ENCODE measurements around the gene B3GALT4. TPM values are rescaled to one million over a fixed set of nuclear protein-coding genes. Genes with fewer than 3 reads are reported as not detected.
"Not testable (repeated sequence)": the region's sequence is repeated elsewhere in the genome, so short reads cannot be mapped to it uniquely, and the experiment has no call there.

The B3GALT4 gene
- total and polyA plus RNA-seq, 2 experiments from 2014 or later = 11.0 to 15.5 TPM

GRCh38 chr6:33272275-33273128, 4.4 kb upstream of the B3GALT4 start:
- H3K36me3 ChIP-seq = peaks cover 40% of the 10 kb centered on the region
- peak overlapping the region; percentile 84 for H3K4me3 ChIP-seq
- H3K27ac ChIP-seq = peak overlapping the region; percentile 99
- no peaks in the 10 kb centered on the region for H3K27me3 ChIP-seq
- H3K9me3 ChIP-seq (ENCODE audit: low read depth) = no peaks in the 10 kb centered on the region
- peaks cover 10% of the 10 kb centered on the region for H3K4me1 ChIP-seq (ENCODE audit: low read depth)
- no peak for DNase-seq (ENCODE audit: low read depth in 1 of 2, low spot score in 1 of 2)
- TF ChIP-seq CTCF (IDR thresholded peaks at IDR 0.05; ENCODE audit: low read depth, low read length) = no peak

- Histone ChIP-seq H3K4me3 (peak overlapping the region; percentile 84), H3K9me3 (ENCODE audit: low read depth) (no peaks in the 10 kb centered on the region), H3K36me3 (peaks cover 34% of the 10 kb centered on the region), H3K27me3 (no peaks in the 10 kb centered on the region), H3K4me1 (ENCODE audit: low read depth) (peaks cover 10% of the 10 kb centered on the region), H3K27ac (peak overlapping the region; percentile 16)
- TF ChIP-seq CTCF (IDR thresholded peaks at IDR 0.05; ENCODE audit: low read depth, low read length) = no peak
- DNase-seq (ENCODE audit: low read depth in 1 of 2, low spot score in 1 of 2) = no peak
Observed at GRCh38 chr6:33273129-33273923, 3.6 kb upstream of the B3GALT4 start.

GRCh38 chr6:33273924-33274902, 2.7 kb upstream of the B3GALT4 start:
- H3K9me3 ChIP-seq (ENCODE audit: low read depth) = no peaks in the 10 kb centered on the region
- H3K36me3 ChIP-seq = peaks cover 27% of the 10 kb centered on the region
- H3K4me1 ChIP-seq (ENCODE audit: low read depth) = peaks cover 10% of the 10 kb centered on the region
- DNase-seq (ENCODE audit: low read depth in 1 of 2, low spot score in 1 of 2) = no peak
- H3K4me3 ChIP-seq = no peak overlapping the region
- peak overlapping the region; percentile 8 for H3K27ac ChIP-seq
- no peaks in the 10 kb centered on the region for H3K27me3 ChIP-seq
- TF ChIP-seq CTCF (IDR thresholded peaks at IDR 0.05; ENCODE audit: low read depth, low read length) = no peak

GRCh38 chr6:33275795-33276580, 935 bp upstream of the B3GALT4 start:
- H3K27ac ChIP-seq; H3K4me3 ChIP-seq; H3K4me1 ChIP-seq (ENCODE audit: low read depth); DNase-seq (ENCODE audit: low read depth in 1 of 2, low spot score in 1 of 2); H3K27me3 ChIP-seq; H3K9me3 ChIP-seq (ENCODE audit: low read depth): not testable (repeated sequence)
- peaks cover 27% of the 10 kb centered on the region for H3K36me3 ChIP-seq

GRCh38 chr6:33276581-33276863, 401 bp upstream of the B3GALT4 start:
- no peaks in the 10 kb centered on the region for H3K27me3 ChIP-seq
- peaks cover 10% of the 10 kb centered on the region for H3K4me1 ChIP-seq (ENCODE audit: low read depth)
- no peak for DNase-seq (ENCODE audit: low read depth in 1 of 2, low spot score in 1 of 2)
- H3K36me3 ChIP-seq = peaks cover 27% of the 10 kb centered on the region
- no peaks in the 10 kb centered on the region for H3K9me3 ChIP-seq (ENCODE audit: low read depth)
- TF ChIP-seq CTCF (IDR thresholded peaks at IDR 0.05; ENCODE audit: low read depth, low read length) = no peak
- H3K27ac ChIP-seq = peak overlapping the region; percentile 42
- H3K4me3 ChIP-seq = peak overlapping the region; percentile 51

All from cardiac muscle cell (in vitro differentiated cells and primary cell).